H9 (cell line): ENCODE results near the gene ADGRD1. TPM values are rescaled to one million over a fixed set of nuclear protein-coding genes. Genes with fewer than 3 reads are reported as not detected.

Source experiments
- DNase-seq: peaks from one replicate; pipeline ENCODE4 v3.0.0-alpha.2; 2017
- H2AFZ ChIP-seq: one replicate; pipeline ENCODE4 v1.6.1; 2013; ENCODE audit warnings: mild to moderate bottlenecking, low read length, control low read depth, moderate library complexity
- H2AK5ac ChIP-seq: 2 replicates; pipeline ENCODE4 v1.6.1; 2013; ENCODE audit warnings: low read length, control low read depth, mixed read lengths; ENCODE audit not compliant: insufficient read length
- H2BK120ac ChIP-seq: one replicate; pipeline ENCODE4 v1.6.1; 2013; ENCODE audit warnings: low read depth, mild to moderate bottlenecking, low read length, control low read depth, inconsistent platforms; ENCODE audit not compliant: poor library complexity, severe bottlenecking
- H2BK12ac ChIP-seq: 2 replicates; pipeline ENCODE4 v1.6.1; 2013; ENCODE audit warnings: low read length, control low read depth, mixed read lengths, low read depth; ENCODE audit not compliant: insufficient read length
- H2BK15ac ChIP-seq: 2 replicates; pipeline ENCODE4 v1.6.1; 2013; ENCODE audit warnings: low read depth, low read length, control low read depth
- H2BK20ac ChIP-seq: one replicate; pipeline ENCODE4 v1.6.1; 2013; ENCODE audit warnings: low read depth, mild to moderate bottlenecking, low read length, control low read depth, inconsistent platforms; ENCODE audit not compliant: poor library complexity, severe bottlenecking
- H2BK5ac ChIP-seq: 2 replicates; pipeline ENCODE4 v1.6.1; 2013; ENCODE audit warnings: low read length, control low read depth, mixed read lengths; ENCODE audit not compliant: insufficient read length
- H3K14ac ChIP-seq: 2 replicates; pipeline ENCODE4 v1.6.1; 2013; ENCODE audit warnings: low read length, control low read depth; ENCODE audit not compliant: insufficient read depth
- H3K18ac ChIP-seq: 2 replicates; pipeline ENCODE4 v1.6.1; 2013; ENCODE audit warnings: low read depth, mild to moderate bottlenecking, mixed read lengths, low read length, control low read depth; ENCODE audit not compliant: insufficient read length
- H3K23ac ChIP-seq: 2 replicates; pipeline ENCODE4 v1.6.1; 2013; ENCODE audit warnings: low read length, control low read depth, mixed read lengths, low read depth; ENCODE audit not compliant: insufficient read length
- H3K23me2 ChIP-seq: 2 replicates; pipeline ENCODE4 v1.6.1; 2013; ENCODE audit warnings: low read depth, mild to moderate bottlenecking, mixed read lengths, low read length, control low read depth; ENCODE audit not compliant: insufficient read length, poor library complexity, severe bottlenecking
- H3K27ac ChIP-seq: 2 replicates; pipeline ENCODE4 v1.5.1; 2013; ENCODE audit warnings: low read length, control low read depth, mixed read lengths, low read depth; ENCODE audit not compliant: insufficient read length
- H3K27me3 ChIP-seq: 2 replicates; pipeline ENCODE4 v1.6.1; 2013; ENCODE audit warnings: low read length, control low read depth, inconsistent platforms; ENCODE audit not compliant: insufficient read depth
- H3K4ac ChIP-seq: 2 replicates; pipeline ENCODE4 v1.6.1; 2013; ENCODE audit warnings: low read depth, mild to moderate bottlenecking, control low read depth, inconsistent platforms, low read length, moderate library complexity
- H3K4me1 ChIP-seq: 2 replicates; pipeline ENCODE4 v1.6.1; 2013; ENCODE audit warnings: low read length, control low read depth, inconsistent platforms; ENCODE audit not compliant: insufficient read depth
- H3K4me2 ChIP-seq: 2 replicates; pipeline ENCODE4 v1.6.1; 2013; ENCODE audit warnings: low read length, control low read depth, mixed read lengths; ENCODE audit not compliant: insufficient read length, insufficient read depth
- H3K56ac ChIP-seq: 2 replicates; pipeline ENCODE4 v1.6.1; 2013; ENCODE audit warnings: low read depth, mild to moderate bottlenecking, mixed read lengths, low read length, control low read depth; ENCODE audit not compliant: insufficient read length
- H3K79me1 ChIP-seq: 2 replicates; pipeline ENCODE4 v1.6.1; 2013; ENCODE audit warnings: low read depth, mild to moderate bottlenecking, moderate library complexity, low read length, control low read depth, inconsistent platforms; ENCODE audit not compliant: insufficient read depth, poor library complexity, severe bottlenecking
- H3K79me2 ChIP-seq: 2 replicates; pipeline ENCODE4 v1.6.1; 2013; ENCODE audit warnings: low read length, control low read depth, inconsistent platforms; ENCODE audit not compliant: insufficient read depth
- H3K9ac ChIP-seq: 2 replicates; pipeline ENCODE4 v1.6.1; 2013; ENCODE audit warnings: low read length, control low read depth, mixed read lengths; ENCODE audit not compliant: insufficient read length; ENCODE audit errors: extremely low read depth
- H3K9me3 ChIP-seq: one replicate; pipeline ENCODE4 v1.6.1; 2013; ENCODE audit warnings: low read depth, low read length, inconsistent platforms; ENCODE audit not compliant: control insufficient read depth
- H3T11ph ChIP-seq: one replicate; pipeline ENCODE4 v1.6.1; 2013; ENCODE audit warnings: mild to moderate bottlenecking, low read length, control low read depth, inconsistent platforms
- H4K20me1 ChIP-seq: one replicate; pipeline ENCODE4 v1.6.1; 2013; ENCODE audit not compliant: control insufficient read depth, insufficient read length, insufficient read depth
- H4K5ac ChIP-seq: 2 replicates; pipeline ENCODE4 v1.6.1; 2013; ENCODE audit warnings: low read depth, mild to moderate bottlenecking, mixed read lengths, low read length, control low read depth; ENCODE audit not compliant: insufficient read length
- H4K8ac ChIP-seq: replicated peaks from 2 replicates; pipeline ENCODE4 v1.6.1; 2013; ENCODE audit warnings: low read length, control low read depth, mixed read lengths, low read depth; ENCODE audit not compliant: insufficient read length
- H4K91ac ChIP-seq: 2 replicates; pipeline ENCODE4 v1.6.1; 2013; ENCODE audit warnings: low read depth, mild to moderate bottlenecking, moderate library complexity, mixed read lengths, low read length, control low read depth; ENCODE audit not compliant: insufficient read length
- H3K27ac Mint-ChIP-seq, 3 experiments: 2 replicates in 2 of 3; 3 replicates in 1 of 3; pipeline ENCODE4 v1.8.0; 2020 to 2021; ENCODE audit warnings: mixed read lengths in 3 of 3, mild to moderate bottlenecking in 1 of 3, moderate library complexity in 1 of 3
- H3K27me3 Mint-ChIP-seq: 2 replicates; pipeline ENCODE4 v1.8.0; 2021; ENCODE audit warnings: low read depth, mild to moderate bottlenecking, moderate library complexity, mixed read lengths
- H3K36me3 Mint-ChIP-seq, 3 experiments: 2 replicates in 2 of 3; 3 replicates in 1 of 3; pipeline ENCODE4 v1.8.0; 2020 to 2021; ENCODE audit warnings: low read depth in 3 of 3, mixed read lengths in 3 of 3; ENCODE audit not compliant: insufficient read depth in 1 of 3
- H3K4me1 Mint-ChIP-seq, 2 experiments: 2 replicates each; pipeline ENCODE4 v1.8.0; 2020; ENCODE audit warnings: mixed read lengths in 2 of 2
- H3K4me3 Mint-ChIP-seq, 2 experiments: 2 replicates in 1 of 2; 3 replicates in 1 of 2; pipeline ENCODE4 v1.8.0; 2020 to 2021; ENCODE audit warnings: mild to moderate bottlenecking in 2 of 2, mixed read lengths in 2 of 2, moderate library complexity in 1 of 2
- H3K9me3 Mint-ChIP-seq, 2 experiments: 2 replicates in 1 of 2; 3 replicates in 1 of 2; pipeline ENCODE4 v1.8.0; 2020; ENCODE audit warnings: mild to moderate bottlenecking in 2 of 2, mixed read lengths in 2 of 2, moderate library complexity in 1 of 2
- WGBS: extraction: QIAGEN DNeasy Blood & Tissue Kit; methylation state at CpG from one replicate; pipeline ENCODE4 v1.1.7; 2013; ENCODE audit warnings: missing lambda C conversion rate, low lambda C conversion rate, mixed read lengths; ENCODE audit not compliant: insufficient read length; ENCODE audit errors: extremely low coverage; 5-methylcytosine and 5-hydroxymethylcytosine counted together
- total RNA-seq: library from RNA; stranded (reverse); gene quantifications from 2 replicates; pipeline ENCODE4 v1.2.1, GENCODE V29; 2021
- TF ChIP-seq, protein P1 (sequence below): fragments of 200-600 bp; sonication (generic); conservative IDR thresholded peaks from 3 replicates; pipeline ENCODE4 v1.8.0; 2021; ENCODE audit warnings: antibody characterized with exemption, mild to moderate bottlenecking

ADGRD1 gene
- total RNA-seq, 1 experiment from 2014 or later = 0.52 TPM

GRCh38 chr12:130990034-130990433 lies 36.3 kb downstream of the ADGRD1 start:
- Histone ChIP-seq H2AFZ (no peak overlapping the region), H3K23me2 (no peaks in the 10 kb centered on the region), H2AK5ac (no peak overlapping the region), H2BK120ac (no peak overlapping the region), H3K4me2 (no peak overlapping the region), H3K4me1 (no peaks in the 10 kb centered on the region), H3T11ph (no peak overlapping the region), H2BK12ac (no peak overlapping the region), H3K79me1 (no peaks in the 10 kb centered on the region), H4K8ac (no peak overlapping the region), H4K91ac (no peak overlapping the region), H3K4ac (no peak overlapping the region), H3K27me3 (no peaks in the 10 kb centered on the region), H2BK15ac (no peak overlapping the region), H4K5ac (no peak overlapping the region), H2BK20ac (no peak overlapping the region), H3K9me3 (no peaks in the 10 kb centered on the region), H3K18ac (no peak overlapping the region), H3K14ac (no peak overlapping the region), H3K27ac (no peak overlapping the region), H3K9ac (no peak overlapping the region), H4K20me1 (no peaks in the 10 kb centered on the region), H3K56ac (no peak overlapping the region), H3K23ac (no peak overlapping the region), H3K79me2 (no peaks in the 10 kb centered on the region), H2BK5ac (no peak overlapping the region)
- Mint-ChIP-seq H3K9me3 (0 out of 5 replicates have a peak, but pooled peaks cover 0 to under 1% of the 10 kb centered on the region in 2 experiments), H3K27ac (no peak overlapping the region; a peak in 1 of 7 replicates), H3K36me3 (no peaks in the 10 kb centered on the region; a peak in 1 of 7 replicates), H3K4me1 (peaks cover 0 to 4% of the 10 kb centered on the region in 2 experiments; a peak in 1 of 4 replicates), H3K27me3 (peaks cover 4% of the 10 kb centered on the region), H3K4me3 (no peak overlapping the region)
- TF ChIP-seq, protein P1, sequence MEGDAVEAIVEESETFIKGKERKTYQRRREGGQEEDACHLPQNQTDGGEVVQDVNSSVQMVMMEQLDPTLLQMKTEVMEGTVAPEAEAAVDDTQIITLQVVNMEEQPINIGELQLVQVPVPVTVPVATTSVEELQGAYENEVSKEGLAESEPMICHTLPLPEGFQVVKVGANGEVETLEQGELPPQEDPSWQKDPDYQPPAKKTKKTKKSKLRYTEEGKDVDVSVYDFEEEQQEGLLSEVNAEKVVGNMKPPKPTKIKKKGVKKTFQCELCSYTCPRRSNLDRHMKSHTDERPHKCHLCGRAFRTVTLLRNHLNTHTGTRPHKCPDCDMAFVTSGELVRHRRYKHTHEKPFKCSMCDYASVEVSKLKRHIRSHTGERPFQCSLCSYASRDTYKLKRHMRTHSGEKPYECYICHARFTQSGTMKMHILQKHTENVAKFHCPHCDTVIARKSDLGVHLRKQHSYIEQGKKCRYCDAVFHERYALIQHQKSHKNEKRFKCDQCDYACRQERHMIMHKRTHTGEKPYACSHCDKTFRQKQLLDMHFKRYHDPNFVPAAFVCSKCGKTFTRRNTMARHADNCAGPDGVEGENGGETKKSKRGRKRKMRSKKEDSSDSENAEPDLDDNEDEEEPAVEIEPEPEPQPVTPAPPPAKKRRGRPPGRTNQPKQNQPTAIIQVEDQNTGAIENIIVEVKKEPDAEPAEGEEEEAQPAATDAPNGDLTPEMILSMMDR = no peak
- no peak for DNase-seq
- WGBS = no CpG with 5 or more reads among the region's 8 CpGs
